Neutrophil (primary cell): ENCODE data around the gene ARHGDIA.

Source experiments
- H3K27ac ChIP-seq: fragments of 200-600 bp; sonication (generic); 2 replicates; pipeline ENCODE4 v1.5.1; 2016; ENCODE audit warnings: mild to moderate bottlenecking, moderate library complexity
- H3K27me3 ChIP-seq: fragments of 200-600 bp; sonication (generic); 2 replicates; pipeline ENCODE4 v1.6.0; 2016; ENCODE audit warnings: mild to moderate bottlenecking
- H3K36me3 ChIP-seq: fragments of 200-600 bp; sonication (generic); 2 replicates; pipeline ENCODE4 v1.5.1; 2017
- H3K4me1 ChIP-seq, 2 experiments: fragments of 200-600 bp in 1 of 2; sonication (generic) in 1 of 2; 1 replicate in 1 of 2; 2 replicates in 1 of 2; pipeline versions ENCODE4 v1.5.1 to v1.6.1; 2013 to 2016; ENCODE audit warnings: low read depth in 1 of 2, low read length in 1 of 2, mild to moderate bottlenecking in 1 of 2, moderate library complexity in 1 of 2; ENCODE audit not compliant: control insufficient read depth in 1 of 2, insufficient read depth in 1 of 2
- H3K4me3 ChIP-seq, 2 experiments: fragments of 200-600 bp in 1 of 2; sonication (generic) in 1 of 2; 1 replicate in 1 of 2; 2 replicates in 1 of 2; pipeline ENCODE4 v1.5.1; 2013 to 2016; ENCODE audit warnings: low read depth in 1 of 2, low read length in 1 of 2, mild to moderate bottlenecking in 1 of 2, moderate library complexity in 1 of 2
- H3K9me3 ChIP-seq: fragments of 200-600 bp; sonication (generic); 2 replicates; pipeline ENCODE4 v1.5.1; 2016
- CTCF ChIP-seq: fragments of 200-600 bp; sonication (generic); IDR thresholded peaks from 2 replicates; pipeline ENCODE4 v1.5.1; 2016; ENCODE audit warnings: antibody characterized with exemption

Gene ARHGDIA

DNA sequence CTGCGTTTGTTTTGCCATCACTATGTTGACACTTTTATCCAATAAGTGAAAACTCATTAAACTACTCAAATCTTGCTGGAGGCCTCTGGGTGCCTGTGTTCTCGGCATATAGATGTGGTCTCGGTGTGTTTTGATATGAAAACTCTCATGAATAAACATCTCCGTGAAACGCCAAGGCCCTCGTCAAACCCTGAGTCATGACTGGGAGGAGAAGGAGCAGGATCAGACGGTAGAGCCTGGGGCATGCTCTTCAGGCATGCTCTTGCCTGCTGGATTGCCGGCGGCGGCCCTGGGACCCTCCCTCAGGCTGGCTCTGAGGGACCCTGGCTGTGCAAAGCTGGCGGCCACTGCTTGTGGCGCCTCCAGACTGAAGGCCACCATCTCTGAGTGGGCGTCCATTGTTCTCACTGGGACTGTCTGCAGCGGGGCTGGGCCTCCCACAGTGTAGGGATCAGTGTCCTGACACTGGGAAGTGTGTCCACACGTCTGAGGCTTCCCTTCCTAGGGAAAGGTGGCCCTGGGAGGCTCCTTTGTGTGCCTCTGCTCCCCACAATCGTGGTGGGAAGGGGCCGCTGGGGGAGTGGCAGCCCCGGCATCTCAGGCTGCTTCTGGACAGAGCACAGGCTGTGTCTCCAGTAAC, 29.2 kb upstream of the ARHGDIA start:
- H3K36me3 ChIP-seq = peaks cover 64% of the 10 kb centered on the region
- no peak for TF ChIP-seq CTCF
- H3K4me3 ChIP-seq = no peak overlapping the region
- no peaks in the 10 kb centered on the region for H3K9me3 ChIP-seq
- H3K4me1 ChIP-seq = peaks cover 0 to 10% of the 10 kb centered on the region in 2 experiments
- peaks cover 34% of the 10 kb centered on the region for H3K27me3 ChIP-seq
- no peak overlapping the region for H3K27ac ChIP-seq

- Histone ChIP-seq H3K27ac (no peak overlapping the region), H3K36me3 (peaks cover 69% of the 10 kb centered on the region), H3K27me3 (peaks cover 34% of the 10 kb centered on the region)
Observed at GRCh38 chr17:81899514-81900166, 28.5 kb upstream of the ARHGDIA start.

DNA sequence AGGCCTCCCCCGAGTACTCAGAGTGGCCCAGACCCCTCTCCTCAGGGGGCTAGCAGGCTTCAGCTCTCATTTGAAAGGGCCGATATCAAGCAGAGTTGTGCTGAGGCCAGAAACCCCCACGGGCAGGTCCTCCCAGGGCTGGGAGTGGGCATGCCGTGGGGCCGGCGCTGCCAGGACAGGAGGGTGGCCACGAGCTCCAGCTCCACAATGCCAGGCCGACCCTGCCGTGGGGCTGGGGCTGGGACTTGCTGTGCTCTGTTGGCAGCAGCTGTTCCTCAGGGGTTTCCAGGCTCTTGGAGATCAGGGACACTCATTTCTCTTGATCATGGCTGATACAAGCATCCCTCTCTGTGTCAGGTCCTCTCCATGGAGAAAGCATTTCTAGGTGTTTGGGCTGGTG, 27.7 kb upstream of the ARHGDIA start:
- Histone ChIP-seq H3K4me1 (peaks cover 0 to 10% of the 10 kb centered on the region in 2 experiments), H3K9me3 (no peaks in the 10 kb centered on the region), H3K4me3 (no peak overlapping the region), H3K27me3 (peaks cover 33% of the 10 kb centered on the region), H3K36me3 (peaks cover 68% of the 10 kb centered on the region), H3K27ac (no peak overlapping the region)
- TF ChIP-seq CTCF = no peak

More at GRCh38 chr17:81899514-81900166, 28.5 kb upstream of the ARHGDIA start:
- no peaks in the 10 kb centered on the region for H3K9me3 ChIP-seq
- TF ChIP-seq CTCF = no peak
- peaks cover 0 to 10% of the 10 kb centered on the region in 2 experiments for H3K4me1 ChIP-seq
- no peak overlapping the region for H3K4me3 ChIP-seq

GRCh38 chr17:81898029-81898866, 27.1 kb upstream of the ARHGDIA start:
- Histone ChIP-seq H3K9me3 (no peaks in the 10 kb centered on the region), H3K27ac (no peak overlapping the region), H3K4me3 (no peak overlapping the region), H3K4me1 (peaks cover 0 to 10% of the 10 kb centered on the region in 2 experiments), H3K27me3 (peaks cover 27% of the 10 kb centered on the region), H3K36me3 (peaks cover 63% of the 10 kb centered on the region)
- TF ChIP-seq CTCF = no peak

- Histone ChIP-seq H3K27me3 (no peaks in the 10 kb centered on the region), H3K9me3 (no peaks in the 10 kb centered on the region), H3K27ac (no peak overlapping the region), H3K36me3 (peaks cover 59% of the 10 kb centered on the region), H3K4me3 (no peak overlapping the region), H3K4me1 (peaks cover 15 to 16% of the 10 kb centered on the region in 2 experiments)
- TF ChIP-seq CTCF = no peak
Observed at GRCh38 chr17:81895400-81895799, 24.3 kb upstream of the ARHGDIA start.
